Epidermal melanocyte (primary cell): ENCODE results near the gene GRK3.

ENCODE experiments used
- DNase-seq: peaks from one replicate; pipeline ENCODE4 v3.0.0; 2011; ENCODE audit warnings: low spot score; ENCODE audit not compliant: insufficient read length

GRK3 gene

GRCh38 chr22:25729016-25729995, 164.8 kb downstream of the GRK3 start:
- DNase-seq: no peak

DNA sequence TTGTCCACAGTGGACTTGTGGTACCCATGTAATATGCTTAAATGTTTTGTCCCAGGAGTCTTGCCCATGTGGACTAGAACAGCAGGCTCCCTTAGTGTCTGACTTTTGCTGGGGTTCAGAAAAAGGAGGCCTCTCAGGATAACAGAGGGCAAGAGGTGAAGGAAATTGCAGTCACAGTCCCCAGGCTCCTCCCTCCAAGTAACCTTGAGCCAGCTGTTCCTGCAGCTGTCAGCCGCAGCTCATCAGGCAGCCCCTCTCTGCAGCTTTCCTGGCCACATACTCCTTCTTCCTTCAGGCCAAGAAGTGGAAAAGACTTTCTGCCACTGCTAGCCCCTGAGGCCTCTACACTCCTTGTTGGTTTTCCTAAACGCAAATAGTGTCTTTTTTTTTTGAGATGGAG, 171.2 kb downstream of the GRK3 start:
- DNase-seq: no peak

DNA sequence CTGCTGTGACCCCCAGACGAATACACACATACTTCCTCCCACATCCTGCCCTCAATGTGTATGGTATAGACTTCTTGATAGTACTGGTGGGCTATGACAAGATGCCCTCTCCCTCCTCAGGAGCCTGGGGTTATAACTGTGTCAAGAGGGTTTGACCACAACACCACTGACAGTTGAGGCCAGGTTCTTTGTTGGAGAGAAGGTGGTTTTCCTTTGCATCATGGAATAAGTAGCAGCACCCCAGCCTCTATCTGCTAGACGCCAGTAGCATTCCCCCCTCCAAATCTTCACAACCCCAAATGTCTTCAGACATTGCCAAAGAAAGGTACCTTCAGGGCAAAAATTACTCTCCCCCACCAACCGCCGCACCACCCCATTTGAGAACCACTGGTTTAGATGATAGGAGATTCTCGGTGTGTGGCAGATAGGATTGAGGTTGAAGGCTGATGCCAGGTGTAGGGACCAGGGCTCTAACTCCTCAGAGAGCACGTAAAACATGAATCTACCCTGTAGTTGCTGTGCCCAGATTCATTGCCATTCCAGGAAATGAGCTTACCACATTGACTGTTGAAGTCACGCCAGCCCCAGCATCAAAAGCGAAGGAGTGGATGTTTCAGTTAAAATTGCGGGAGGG, 172.0 kb downstream of the GRK3 start:
- no peak for DNase-seq

GRCh38 chr22:25739659-25740344, 175.3 kb downstream of the GRK3 start:
- no peak for DNase-seq

DNA sequence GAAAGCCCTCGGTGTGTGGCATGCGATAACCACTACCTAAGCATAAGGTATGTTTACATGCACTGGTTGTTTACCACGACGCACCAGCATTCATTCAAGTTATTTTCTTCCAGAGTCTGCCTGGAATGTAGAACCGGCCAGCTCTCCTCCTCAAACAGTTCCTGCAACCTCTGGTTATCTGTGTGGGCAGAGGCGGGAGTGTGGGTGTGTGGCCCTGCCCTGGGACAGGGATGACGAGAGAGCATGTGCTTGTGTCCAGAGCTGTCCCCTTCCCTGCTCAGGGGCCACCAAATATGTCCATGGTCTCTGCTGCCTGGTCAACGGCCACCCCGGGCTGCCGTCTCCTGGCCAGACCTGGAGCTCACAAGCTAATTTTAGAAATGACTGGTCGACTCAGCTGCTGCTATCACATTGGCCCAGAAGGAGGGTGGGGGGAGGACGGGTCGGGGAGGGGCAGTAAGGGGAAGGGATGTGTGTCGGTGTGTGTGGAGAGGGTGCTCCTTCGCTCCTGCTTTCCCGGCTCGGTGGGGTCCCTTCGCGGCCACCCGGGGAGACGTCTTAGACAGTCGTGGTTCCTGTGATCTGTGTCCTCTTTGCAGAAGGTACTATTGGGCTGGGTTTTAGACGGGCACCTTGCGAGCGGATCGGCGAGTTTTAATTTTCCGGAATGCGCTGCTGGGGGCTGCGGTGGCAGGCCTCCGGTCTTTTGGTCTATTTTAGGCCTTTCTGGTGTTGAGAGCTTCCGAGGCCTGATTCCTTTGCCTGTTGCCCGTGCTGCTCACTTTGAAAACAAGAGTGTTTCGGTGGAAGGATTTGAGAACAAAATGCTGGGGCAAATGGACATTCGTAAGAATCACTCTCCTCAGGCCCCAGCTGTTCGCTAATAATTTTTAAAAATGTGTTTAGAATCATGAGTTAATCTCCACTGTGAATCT, 177.5 kb downstream of the GRK3 start, which contains the start of gene MYO18B:
Gene MYO18B, plus strand, starts transcription at position 497 of the 935 bp plus-strand sequence. CDS start 18,905 bp downstream, outside the sequence.
- DNase-seq: no peak

DNA sequence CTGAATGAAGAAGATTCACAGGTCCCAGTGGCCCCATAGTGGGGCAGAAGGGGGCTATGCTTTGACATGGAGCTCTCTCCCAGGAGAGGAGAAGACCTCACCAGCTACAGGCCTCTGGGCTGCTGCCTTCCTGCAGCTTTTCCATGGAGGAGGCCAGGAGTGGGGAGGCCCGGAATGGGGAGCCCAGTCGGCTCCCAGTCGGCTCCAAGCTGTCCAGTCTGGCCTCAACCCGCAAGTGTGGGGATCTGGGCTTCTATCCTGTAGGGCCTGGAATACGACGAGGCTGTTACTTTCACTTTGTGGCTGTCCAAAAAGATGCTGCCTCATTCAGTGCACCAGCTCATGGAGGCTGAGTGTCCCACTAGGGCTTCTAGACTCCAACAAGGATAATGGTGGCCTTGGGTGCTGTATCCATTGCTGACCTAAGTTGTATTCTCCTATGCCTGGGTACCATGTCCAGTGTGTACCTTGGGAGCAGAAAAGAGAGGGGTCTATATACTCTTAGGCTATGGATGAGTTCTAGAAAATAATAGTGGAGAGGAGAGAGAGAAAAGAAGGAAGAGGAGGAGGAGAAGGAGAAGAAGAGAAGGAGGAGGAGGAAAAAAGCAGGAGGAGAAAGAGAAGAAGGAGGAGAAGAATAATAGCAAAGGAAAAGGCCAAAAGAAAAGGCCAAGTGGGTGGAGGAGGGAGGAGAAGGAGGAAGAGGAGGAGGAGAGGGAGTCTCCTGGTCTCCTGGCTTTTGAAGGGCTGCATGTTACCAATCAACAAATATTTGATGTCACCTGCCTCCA, 178.6 kb downstream of the GRK3 start:
- no peak for DNase-seq

DNA sequence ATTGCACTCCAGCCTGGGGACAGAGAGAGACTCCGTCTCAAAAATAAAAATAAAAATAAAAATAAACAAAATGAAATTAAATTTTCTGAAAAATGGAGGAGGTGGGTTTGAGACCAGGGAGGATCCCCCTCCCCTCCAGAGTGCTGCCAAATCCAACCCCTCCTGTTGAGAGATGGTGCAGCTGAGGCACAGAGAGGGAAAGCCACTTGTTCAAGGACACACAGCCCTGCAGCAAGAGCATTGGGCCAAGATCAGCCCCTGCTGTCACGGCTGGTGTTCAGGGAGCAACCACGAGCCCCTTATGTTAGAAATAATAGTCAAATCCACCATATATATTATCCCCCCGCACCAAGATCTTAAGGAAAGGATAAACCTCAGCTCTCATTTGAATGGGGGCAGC, 180.2 kb downstream of the GRK3 start:
- no peak for DNase-seq

- DNase-seq: no peak
Observed at GRCh38 chr22:25745341-25746011, 181.0 kb downstream of the GRK3 start.

GRCh38 chr22:25746012-25746373, 181.5 kb downstream of the GRK3 start:
- DNase-seq: no peak

GRCh38 chr22:25747245-25747944, 182.9 kb downstream of the GRK3 start:
- DNase-seq: peak; percentile 39

- no peak for DNase-seq
Observed at GRCh38 chr22:25748140-25748539, 183.7 kb downstream of the GRK3 start.

- no peak for DNase-seq
Observed at GRCh38 chr22:25748704-25749103, 184.2 kb downstream of the GRK3 start.

DNA sequence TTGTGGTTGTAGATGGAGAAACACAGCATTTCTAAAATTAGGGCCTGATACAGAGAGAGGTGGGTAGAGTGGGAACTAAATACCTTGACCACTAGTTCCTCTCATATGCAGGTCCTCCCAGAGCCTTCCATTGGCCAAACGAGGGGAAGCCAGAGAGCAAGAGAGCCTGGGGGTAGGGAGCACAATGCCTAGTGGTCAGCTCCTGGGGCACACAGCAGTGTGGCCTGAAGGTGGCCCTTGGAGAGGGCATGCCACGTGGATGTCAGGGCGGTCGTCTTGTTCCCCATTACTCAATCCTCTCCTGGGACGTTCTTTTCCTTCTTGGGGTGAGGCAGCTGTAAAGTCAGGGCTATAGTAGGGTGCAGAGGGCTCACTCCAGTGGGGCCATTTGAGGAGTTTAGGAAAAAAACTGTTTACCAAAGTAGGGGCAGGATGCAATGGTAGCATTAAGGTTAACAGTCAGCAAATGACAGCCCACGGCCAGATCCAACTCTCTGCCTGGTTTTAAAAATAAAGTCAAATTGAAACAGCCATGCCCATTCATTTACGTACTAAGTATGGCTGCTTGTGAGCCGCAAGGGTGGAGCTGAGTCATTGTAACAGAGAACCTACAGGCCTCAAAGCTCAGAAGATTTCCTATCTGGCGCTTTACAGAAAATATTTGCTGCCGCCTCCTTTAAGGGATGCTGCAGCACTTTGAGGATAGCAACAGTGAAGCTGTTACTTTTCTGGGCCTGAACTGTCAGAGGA, 185.1 kb downstream of the GRK3 start:
- no peak for DNase-seq

DNA sequence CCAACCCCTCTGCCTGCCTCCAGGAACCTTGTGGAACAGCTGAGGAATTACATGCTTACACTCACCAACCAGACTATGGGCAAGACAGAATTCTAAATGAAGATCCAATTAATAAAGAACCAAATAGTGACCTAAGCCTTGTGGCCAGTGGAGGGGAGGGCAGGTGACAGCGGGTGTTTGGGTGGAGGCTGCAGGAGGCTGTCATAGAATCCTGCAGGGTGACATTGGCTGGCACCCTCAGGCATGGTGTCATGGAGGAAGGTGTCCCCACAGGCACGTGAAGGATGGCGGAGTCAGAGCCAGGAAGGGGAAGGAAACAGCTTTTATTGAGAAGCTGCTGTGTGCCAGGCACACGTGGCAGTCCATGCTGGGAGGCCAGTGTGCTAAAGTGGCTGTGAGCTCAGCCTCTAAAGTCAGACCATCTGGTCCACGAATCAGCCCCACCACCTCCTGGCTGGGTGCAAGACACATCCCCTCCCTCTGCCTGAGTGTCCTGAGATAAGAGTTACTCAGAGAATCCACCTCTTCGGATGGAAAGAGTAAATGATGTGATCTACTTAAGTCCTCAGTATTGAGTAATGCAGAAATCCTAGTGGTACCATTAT, 186.2 kb downstream of the GRK3 start:
- DNase-seq: no peak

DNA sequence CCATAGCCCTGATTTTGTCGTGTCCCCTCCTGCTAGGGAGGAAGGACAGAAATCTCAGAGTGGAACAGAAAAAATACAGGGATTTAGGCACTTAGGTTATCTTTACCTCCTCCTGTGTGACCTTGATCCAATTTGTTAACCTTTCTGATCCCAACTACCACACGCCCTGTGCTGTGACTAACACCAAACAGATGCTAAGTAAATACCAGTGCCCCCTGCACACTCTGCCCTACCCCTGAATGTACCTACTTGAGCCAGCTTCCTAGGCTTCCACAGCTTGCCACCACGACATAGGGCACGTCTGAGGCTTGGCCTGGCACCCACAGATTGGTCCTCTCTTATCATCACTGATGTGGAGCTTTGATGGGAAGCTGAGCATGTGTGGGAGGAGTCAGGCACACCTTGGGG, 186.7 kb downstream of the GRK3 start:
- no peak for DNase-seq

DNA sequence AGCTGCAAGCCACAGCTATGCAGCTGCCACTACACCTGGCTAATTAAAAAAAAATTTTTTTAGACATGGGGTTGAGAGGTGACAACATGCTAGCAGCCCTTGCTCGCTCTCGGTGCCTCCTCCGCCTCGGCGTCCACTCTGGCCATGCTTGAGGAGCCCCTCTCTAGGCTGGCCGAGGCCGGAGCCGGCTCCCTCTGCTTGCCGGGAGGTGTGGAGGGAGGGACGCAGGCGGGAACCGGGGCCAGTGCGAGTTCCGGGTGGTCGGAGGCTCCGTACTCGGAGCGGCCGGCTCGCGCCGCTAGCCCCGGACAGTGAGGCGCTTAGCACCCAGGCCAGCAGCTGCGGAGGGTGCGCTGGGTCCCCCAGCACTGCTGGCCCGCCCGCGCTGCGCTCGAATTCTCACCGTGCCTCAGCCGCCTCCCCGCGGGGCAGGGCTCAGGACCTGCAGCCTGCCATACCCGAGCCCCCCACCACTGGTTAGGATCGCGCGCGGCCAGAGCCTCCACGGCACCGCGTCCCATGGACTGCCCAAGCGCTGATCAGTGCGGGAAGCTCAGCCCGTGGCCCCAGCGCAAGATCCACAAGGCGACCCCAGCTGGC, 188.2 kb downstream of the GRK3 start:
- no peak for DNase-seq

DNA sequence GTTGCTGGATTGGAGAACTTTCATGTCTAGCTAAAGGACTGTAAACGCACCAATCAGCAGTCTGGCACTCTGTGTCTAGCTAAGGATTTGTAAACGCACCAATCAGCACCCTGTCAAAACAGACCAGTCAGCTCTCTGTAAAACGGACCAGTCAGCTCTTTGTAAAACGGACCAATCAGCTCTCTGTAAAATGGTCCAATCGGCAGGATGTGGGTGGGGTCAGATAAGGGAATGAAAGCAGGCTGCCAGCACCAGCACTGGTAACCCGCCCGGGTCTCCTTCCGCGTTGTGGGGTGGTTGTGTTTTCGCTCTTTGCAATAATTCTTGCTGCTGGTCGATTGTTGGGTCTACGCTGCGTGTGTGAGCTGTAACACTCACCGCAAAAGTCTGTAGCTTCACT, 188.8 kb downstream of the GRK3 start:
- no peak for DNase-seq
